Measurements from ENCODE around the gene AS3MT.

- TF ChIP-seq CTCF (IDR thresholded peaks at IDR 0.05) (no peak), POLR2A (IDR thresholded peaks at IDR 0.05) (no peak)
Observed at GRCh38 chr10:102935505-102935904, 66.2 kb downstream of the AS3MT start.

All from right lobe of liver (tissue), 4 donors.